Activated T-cell treated with anti-CD3 and anti-CD28 coated beads, Interleukin-2, amount 50 U/mL, for 24 hours (primary cell): Measurements from ENCODE around the gene YIPF5.

Experiments
- DNase-seq: peaks from one replicate; pipeline ENCODE4 v3.0.0-alpha.2; 2020
- H3K27ac Mint-ChIP-seq: 2 replicates; pipeline ENCODE4 v1.8.0; 2020; ENCODE audit warnings: mild to moderate bottlenecking, mixed read lengths
- H3K27me3 Mint-ChIP-seq: 2 replicates; pipeline ENCODE4 v1.8.0; 2020; ENCODE audit warnings: mixed read lengths
- H3K36me3 Mint-ChIP-seq: 2 replicates; pipeline ENCODE4 v1.8.0; 2020; ENCODE audit warnings: low read depth, mixed read lengths
- H3K4me1 Mint-ChIP-seq: 2 replicates; pipeline ENCODE4 v1.8.0; 2020; ENCODE audit warnings: low read depth, mixed read lengths
- H3K4me3 Mint-ChIP-seq: 2 replicates; pipeline ENCODE4 v1.8.0; 2020; ENCODE audit warnings: mild to moderate bottlenecking, moderate library complexity, mixed read lengths
- H3K9me3 Mint-ChIP-seq: 2 replicates; pipeline ENCODE4 v1.8.0; 2020; ENCODE audit warnings: mixed read lengths

YIPF5 gene

DNA sequence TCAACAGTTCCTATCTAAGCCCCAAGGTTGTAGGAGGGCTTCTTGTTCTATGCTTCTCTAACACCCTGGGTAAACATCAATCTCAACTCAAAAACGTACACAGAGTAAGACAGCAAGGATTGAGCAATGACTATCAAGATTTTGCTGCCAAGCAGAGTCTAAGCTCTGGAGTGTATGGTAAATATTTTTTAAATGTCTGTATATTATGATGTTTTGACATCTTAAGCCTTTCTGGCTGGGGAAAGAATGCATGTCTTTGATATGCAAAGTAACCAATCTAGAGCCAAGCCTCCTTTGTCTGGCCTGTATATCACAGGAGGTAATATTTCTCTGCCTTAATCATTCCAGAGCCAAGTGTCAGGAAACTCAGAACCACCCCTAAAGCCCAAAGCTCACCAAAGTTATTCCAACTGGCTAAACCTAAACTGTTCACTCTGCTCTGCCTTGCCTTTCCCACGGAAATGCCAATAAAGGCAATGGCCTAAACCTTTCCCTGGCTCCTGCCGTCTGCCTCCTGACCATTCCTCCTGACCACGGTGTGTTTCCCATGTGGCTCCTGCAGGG, 45.2 kb downstream of the YIPF5 start:
- Mint-ChIP-seq H3K4me3 (no peak overlapping the region), H3K27ac (no peak overlapping the region), H3K9me3 (no peaks in the 10 kb centered on the region), H3K36me3 (no peaks in the 10 kb centered on the region), H3K27me3 (no peaks in the 10 kb centered on the region), H3K4me1 (no peaks in the 10 kb centered on the region)
- DNase-seq: no peak

DNA sequence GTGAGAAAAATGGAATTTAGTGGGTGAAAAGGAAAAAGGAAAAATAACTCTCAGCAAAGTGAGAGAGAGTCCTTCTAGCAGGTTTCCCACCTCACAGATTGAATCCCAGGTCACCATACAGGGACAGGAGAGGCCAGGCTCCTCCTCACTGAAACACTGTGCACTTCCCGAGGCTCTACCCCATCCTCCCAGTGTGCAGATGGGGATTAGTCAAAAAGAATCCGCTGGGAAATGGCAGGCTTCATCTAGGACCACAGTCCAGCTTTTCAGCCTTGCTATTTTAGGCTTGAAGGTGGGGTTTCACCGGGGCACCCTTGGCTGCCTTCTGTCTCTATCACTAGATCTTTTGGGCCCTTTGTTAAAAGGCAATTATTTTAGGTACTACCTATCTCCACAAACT, 47.8 kb downstream of the YIPF5 start:
- Mint-ChIP-seq H3K27me3 (no peaks in the 10 kb centered on the region), H3K4me1 (no peaks in the 10 kb centered on the region), H3K27ac (no peak overlapping the region), H3K9me3 (no peaks in the 10 kb centered on the region), H3K36me3 (no peaks in the 10 kb centered on the region), H3K4me3 (no peak overlapping the region)
- DNase-seq: no peak

DNA sequence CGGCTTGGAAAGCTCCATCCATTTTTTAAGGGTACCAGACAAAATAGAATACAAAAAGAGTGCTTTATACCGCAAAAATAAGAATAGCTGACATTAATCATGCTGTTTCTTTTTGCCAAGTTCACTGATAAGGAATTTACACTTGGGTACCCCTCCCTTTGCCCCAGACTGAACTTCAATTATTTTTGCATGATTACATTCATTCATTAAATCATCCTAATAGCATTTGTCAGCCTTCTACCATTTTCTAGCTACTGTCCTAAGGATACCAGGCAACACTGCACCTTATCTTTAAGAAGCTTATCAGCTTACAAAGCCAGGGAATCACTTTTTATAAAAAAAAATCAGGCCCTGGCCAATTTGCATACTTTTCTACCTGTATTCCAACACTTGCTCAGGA, 48.4 kb downstream of the YIPF5 start:
- Mint-ChIP-seq H3K4me3 (no peak overlapping the region), H3K27me3 (no peaks in the 10 kb centered on the region), H3K27ac (no peak overlapping the region), H3K4me1 (no peaks in the 10 kb centered on the region), H3K9me3 (no peaks in the 10 kb centered on the region), H3K36me3 (no peaks in the 10 kb centered on the region)
- DNase-seq: no peak

DNA sequence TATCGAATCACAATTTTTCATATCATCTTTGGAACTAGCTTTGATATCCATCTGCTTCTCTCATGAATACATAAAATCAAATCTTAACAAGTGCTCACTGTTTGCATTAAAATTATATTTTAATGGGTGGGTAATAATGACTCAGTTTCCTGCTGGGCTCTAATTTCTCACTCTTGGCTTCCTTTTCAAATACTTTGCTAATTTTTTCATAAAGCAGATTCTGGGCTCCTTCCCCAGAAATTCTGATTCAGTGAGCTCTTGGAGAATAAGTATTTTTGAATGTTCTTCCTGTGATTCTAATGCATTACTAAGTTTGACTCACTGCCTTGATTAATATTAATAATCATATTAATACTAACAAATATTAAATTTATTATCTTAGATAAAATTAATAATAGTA, 48.9 kb downstream of the YIPF5 start:
- no peaks in the 10 kb centered on the region for H3K27me3 Mint-ChIP-seq
- no peaks in the 10 kb centered on the region for H3K9me3 Mint-ChIP-seq
- DNase-seq: no peak
- no peak overlapping the region for H3K4me3 Mint-ChIP-seq
- H3K4me1 Mint-ChIP-seq: no peaks in the 10 kb centered on the region
- no peaks in the 10 kb centered on the region for H3K36me3 Mint-ChIP-seq
- no peak overlapping the region for H3K27ac Mint-ChIP-seq

DNA sequence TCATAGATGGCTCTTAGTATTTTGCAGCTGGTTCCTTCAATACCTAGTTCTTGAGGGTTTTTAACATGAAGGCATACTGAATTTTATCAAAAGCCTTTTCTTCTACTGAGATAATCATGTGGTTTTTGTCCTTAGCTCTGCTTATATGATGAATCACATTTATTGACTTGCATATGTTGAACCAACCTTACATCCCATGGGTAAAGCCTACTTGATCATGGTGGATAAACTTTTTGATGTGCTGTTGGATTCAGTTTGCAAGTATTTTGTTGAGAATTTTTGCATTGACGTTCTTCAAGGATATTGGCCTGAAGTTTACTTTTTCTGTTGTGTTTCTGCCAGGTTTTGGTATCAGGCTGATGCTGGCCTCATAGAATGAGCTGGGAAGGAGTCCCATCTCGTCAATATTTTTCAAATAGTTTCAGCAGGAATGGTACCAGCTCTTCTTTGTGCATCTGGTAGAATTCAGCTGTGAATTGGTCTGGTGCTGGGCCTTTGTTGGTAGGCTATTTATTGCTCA, 49.7 kb downstream of the YIPF5 start:
- H3K4me3 Mint-ChIP-seq: no peak overlapping the region
- H3K4me1 Mint-ChIP-seq: no peaks in the 10 kb centered on the region
- no peaks in the 10 kb centered on the region for H3K27me3 Mint-ChIP-seq
- DNase-seq: no peak
- no peaks in the 10 kb centered on the region for H3K36me3 Mint-ChIP-seq
- H3K27ac Mint-ChIP-seq: no peak overlapping the region
- no peaks in the 10 kb centered on the region for H3K9me3 Mint-ChIP-seq

DNA sequence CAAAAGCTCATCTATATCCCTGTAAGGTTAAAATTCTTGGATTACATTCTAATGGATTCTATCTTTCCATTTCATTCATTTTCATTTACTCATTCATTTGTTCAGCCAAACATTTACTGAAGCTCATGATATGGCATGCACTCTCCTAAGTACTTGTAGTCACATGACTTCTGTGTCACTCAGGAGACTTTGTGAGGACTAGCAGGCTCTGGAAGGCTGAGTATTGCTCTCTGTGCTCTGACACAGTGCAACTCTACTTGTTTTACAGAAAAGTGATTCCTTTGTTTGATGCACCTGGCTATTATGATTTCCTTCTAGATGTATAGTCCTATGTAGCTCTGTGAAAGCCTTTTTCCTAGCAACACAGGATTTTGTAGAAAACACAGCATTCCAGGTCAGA, 53.0 kb downstream of the YIPF5 start:
- H3K4me3 Mint-ChIP-seq: no peak overlapping the region
- no peaks in the 10 kb centered on the region for H3K4me1 Mint-ChIP-seq
- no peak overlapping the region for H3K27ac Mint-ChIP-seq
- no peaks in the 10 kb centered on the region for H3K27me3 Mint-ChIP-seq
- DNase-seq: no peak
- no peaks in the 10 kb centered on the region for H3K36me3 Mint-ChIP-seq
- no peaks in the 10 kb centered on the region for H3K9me3 Mint-ChIP-seq

DNA sequence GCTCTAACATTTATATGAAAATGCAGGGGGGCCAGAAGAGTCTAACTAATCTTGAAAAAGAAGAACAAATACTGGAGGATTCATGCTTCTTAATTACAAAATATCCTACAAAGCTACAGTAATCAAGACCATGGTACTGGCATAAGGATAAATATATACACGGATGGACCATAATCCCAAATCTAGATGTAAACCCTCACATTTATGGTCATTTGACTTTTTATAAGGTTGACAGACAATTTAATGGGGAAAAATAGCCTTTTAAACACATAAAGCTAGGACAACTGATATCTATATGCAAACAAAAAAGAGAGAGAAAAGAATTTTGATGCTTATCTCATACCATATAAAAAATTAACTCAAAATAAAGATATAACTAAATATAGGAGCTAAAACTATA, 55.9 kb downstream of the YIPF5 start:
- no peak overlapping the region for H3K4me3 Mint-ChIP-seq
- H3K36me3 Mint-ChIP-seq: no peaks in the 10 kb centered on the region

More for the DNA sequence above, 55.9 kb downstream of the YIPF5 start:
- no peaks in the 10 kb centered on the region for H3K9me3 Mint-ChIP-seq
- no peak overlapping the region for H3K27ac Mint-ChIP-seq
- no peak for DNase-seq
- no peaks in the 10 kb centered on the region for H3K4me1 Mint-ChIP-seq
- peaks cover 2% of the 10 kb centered on the region for H3K27me3 Mint-ChIP-seq
